ENCODE results near the gene AP1G2.

GRCh38 chr14:23538050-23538718 lies 29.4 kb downstream of the AP1G2 start:
- TF ChIP-seq CTCF (conservative IDR thresholded peaks at IDR 0.05; ENCODE audit: low read depth, low read length), result no peak
- TF ChIP-seq EZH2 (IDR thresholded peaks at IDR 0.05; ENCODE audit: low read length, unreplicated experiment), result no peak

Measured in PC-3 (cell line).